Measurements from ENCODE around the gene LRRD1. TPM values are rescaled to one million over a fixed set of nuclear protein-coding genes. Genes with fewer than 3 reads are reported as not detected.

The LRRD1 gene
- total RNA-seq, 4 donors from 2014 or later: 0.39 to 0.44 (median 0.42) TPM; not detected in 1

- Histone ChIP-seq H3K36me3 (peaks cover 0 to 94% (median 17%) of the 10 kb centered on the region in 3 donors), H3K27me3 (no peaks in the 10 kb centered on the region), H3K4me3 (no peak overlapping the region), H3K4me1 (no peaks in the 10 kb centered on the region), H3K9me3 (no peaks in the 10 kb centered on the region), H3K27ac (no peak overlapping the region)
- TF ChIP-seq EP300 (IDR thresholded peaks at IDR 0.05) (no peak), CTCF (IDR thresholded peaks at IDR 0.05) (no peak), POLR2A (IDR thresholded peaks at IDR 0.05) (no peak)
- DNase-seq (ENCODE audit: low spot score in 2 of 2): no peak
- WGBS, 2 donors: 85 to 88% methylated on average over 1 of the region's 1 CpG
Observed at GRCh38 chr7:92095380-92095779, 83.6 kb downstream of the LRRD1 start.

Small RNAs within 50 kb of the gene (small RNA-seq; reads per million reads assigned to genes)
- gene MIR1285-1: not detected
- gene RF00019: not detected

Other genes with a start within 250 kb of the LRRD1 start
- gene AKAP9, start 238.3 kb downstream of the LRRD1 start, total RNA-seq: 10 to 100 TPM; 62.8 to 77.8 (median 73.0) TPM
- gene CYP51A1, start 44.7 kb downstream of the LRRD1 start, total RNA-seq: 10 to 100 TPM; 46.7 to 58.8 (median 52.2) TPM
- gene KRIT1, start 66.8 kb upstream of the LRRD1 start, total RNA-seq: 100 to 1,000 TPM in 1 of 4 donors, 10 to 100 TPM in 3; 64.2 to 148 (median 74.5) TPM
- 10 to 100 TPM; 27.1 to 38.1 (median 36.8) TPM for gene ANKIB1, start 66.8 kb upstream of the LRRD1 start, total RNA-seq